Measurements from ENCODE around the gene OR5K1.

GRCh38 chr3:98445949-98446406 lies 17.0 kb upstream of the OR5K1 start:
- TF ChIP-seq CTCF (conservative IDR thresholded peaks at IDR 0.05; ENCODE audit: low read depth, low read length) (no peak), MAFK (IDR thresholded peaks at IDR 0.05; ENCODE audit: low read depth, low read length) (no peak), USF2 (IDR thresholded peaks at IDR 0.05; ENCODE audit: low read depth, low read length) (no peak), SMC3 (IDR thresholded peaks at IDR 0.05; ENCODE audit: low read depth, low read length) (no peak), POLR2A (IDR thresholded peaks at IDR 0.05; ENCODE audit: low read depth, low read length) (no peak), FOS (IDR thresholded peaks at IDR 0.05; ENCODE audit: low read depth, low read length) (no peak), ELK1 (IDR thresholded peaks at IDR 0.05; ENCODE audit: borderline replicate concordance, low read depth, low read length) (no peak), CEBPB (IDR thresholded peaks at IDR 0.05; ENCODE audit: low read depth, low read length) (no peak), RAD21 (IDR thresholded peaks at IDR 0.05; ENCODE audit: low read length) (no peak), MXI1 (IDR thresholded peaks at IDR 0.05; ENCODE audit: borderline replicate concordance, low read depth, low read length) (no peak), MAZ (IDR thresholded peaks at IDR 0.05; ENCODE audit: borderline replicate concordance, low read depth, low read length) (no peak), RFX5 (IDR thresholded peaks at IDR 0.05; ENCODE audit: low read depth, low read length) (no peak)
